HCT116 (cell line): ENCODE results near the gene PXMP2. TPM values are rescaled to one million over a fixed set of nuclear protein-coding genes. Genes with fewer than 3 reads are reported as not detected.

ENCODE experiments used
- ATAC-seq: fragments of 200-7000 bp; cut with Tn5 transposase; 2 replicates; pipeline ENCODE4 v1.9.1; 2020; ENCODE audit warnings: mild to moderate bottlenecking, moderate library complexity
- BruUV-seq: library from RNA; stranded (reverse); fragments of 400-500 nt; replicated peaks from 2 replicates; lab custom pipeline; 2021; lab: Mats Ljungman, UMichigan
- CTCF ChIA-PET: fragments of 300-600 bp; sonication (Branson Sonifier 250); formaldehyde crosslinking; loops from one replicate; lab custom pipeline; 2021; ENCODE audit warnings: antibody characterized with exemption; lab: Charles Lee
- POLR2A ChIA-PET: fragments of 300-600, 350-600 bp; sonication (Branson Sonifier 250); formaldehyde crosslinking; loops from one replicate; lab custom pipeline; 2021; ENCODE audit warnings: antibody characterized with exemption; lab: Charles Lee
- RAD21 ChIA-PET, 2 experiments: fragments of 300-600 bp; sonication (Branson Sonifier 250); formaldehyde crosslinking; loops; one replicate each; lab custom pipeline; 2023; ENCODE audit warnings: low total read pairs in 2 of 2; ENCODE audit not compliant: uncharacterized antibody in 2 of 2, unreplicated experiment in 2 of 2, low non-redundant PET in 1 of 2; lab: Charles Lee
- DNase-seq: peaks from one replicate; pipeline ENCODE4 v3.0.0-alpha.2; 2010; ENCODE audit warnings: low read depth, low spot score
- H2AFZ ChIP-seq: fragments of 200-600 bp; shearing (Covaris generic), sonication (generic); 2 replicates; pipeline ENCODE4 v1.6.1; 2017; ENCODE audit warnings: low read depth, mixed run types, mixed read lengths, antibody characterized with exemption, low read length; ENCODE audit not compliant: poor library complexity, severe bottlenecking
- H3K27ac ChIP-seq: 2 replicates; pipeline ENCODE4 v1.5.1; 2012; ENCODE audit warnings: low read depth, low read length
- H3K27me3 ChIP-seq: fragments of 200-600 bp; sonication (generic); 2 replicates; pipeline ENCODE4 v1.6.1; 2016; ENCODE audit warnings: mixed run types, low read length, mixed read lengths; ENCODE audit not compliant: insufficient read depth
- H3K36me3 ChIP-seq, 2 experiments: fragments of 200-500 bp in 1 of 2; fragments of 200-600 bp in 1 of 2; sonication (Bioruptor generic) in 1 of 2; sonication (generic) in 1 of 2; 2 replicates each; pipeline versions ENCODE4 v1.5.1 to v1.6.1; 2014 to 2016; ENCODE audit warnings: low read length in 2 of 2, inconsistent platforms in 1 of 2, mixed read lengths in 1 of 2, mixed run types in 1 of 2; ENCODE audit not compliant: insufficient read depth in 2 of 2, control insufficient read depth in 1 of 2
- H3K4me1 ChIP-seq, 2 experiments: fragments of 200-600 bp in 1 of 2; sonication (generic) in 1 of 2; 2 replicates each; pipeline versions ENCODE4 v1.5.1 to v1.6.1; 2012 to 2017; ENCODE audit warnings: low read length in 2 of 2, inconsistent platforms in 1 of 2, mild to moderate bottlenecking in 1 of 2, mixed read lengths in 1 of 2, mixed run types in 1 of 2, moderate library complexity in 1 of 2; ENCODE audit not compliant: insufficient read depth in 2 of 2, control insufficient read depth in 1 of 2
- H3K4me2 ChIP-seq: fragments of 200-600 bp; sonication (generic); 2 replicates; pipeline ENCODE4 v1.6.1; 2017; ENCODE audit warnings: mixed run types, low read length, mixed read lengths
- H3K4me3 ChIP-seq, 2 experiments: fragments of 200-600 bp in 1 of 2; sonication (generic) in 1 of 2; replicated peaks in 1 of 2; 2 replicates each; pipeline ENCODE4 v1.5.1; 2011 to 2016; ENCODE audit warnings: low read length in 2 of 2, control low read depth in 1 of 2, low read depth in 1 of 2, mild to moderate bottlenecking in 1 of 2, mixed read lengths in 1 of 2, mixed run types in 1 of 2
- H3K79me2 ChIP-seq: fragments of 200-600 bp; sonication (generic); 2 replicates; pipeline ENCODE4 v1.6.1; 2017; ENCODE audit warnings: mild to moderate bottlenecking, mixed run types, low read length, moderate library complexity, mixed read lengths; ENCODE audit not compliant: insufficient read depth
- H3K9ac ChIP-seq: fragments of 200-600 bp; sonication (generic); 2 replicates; pipeline ENCODE4 v1.6.1; 2016; ENCODE audit warnings: low read length, mixed read lengths
- H3K9me2 ChIP-seq: fragments of 200-600 bp; sonication (generic), shearing (Covaris generic); 2 replicates; pipeline ENCODE4 v1.6.1; 2017; ENCODE audit warnings: mixed run types, mild to moderate bottlenecking, moderate library complexity; ENCODE audit not compliant: insufficient read depth
- H3K9me3 ChIP-seq, 2 experiments: fragments of 200-500 bp in 1 of 2; fragments of 200-600 bp in 1 of 2; sonication (Bioruptor generic) in 1 of 2; sonication (generic) in 1 of 2; 2 replicates each; pipeline ENCODE4 v1.6.1; 2014 to 2017; ENCODE audit warnings: low read length in 2 of 2, mixed read lengths in 2 of 2, inconsistent platforms in 1 of 2, low read depth in 1 of 2, mild to moderate bottlenecking in 1 of 2, mixed run types in 1 of 2, moderate library complexity in 1 of 2; ENCODE audit not compliant: control insufficient read depth in 1 of 2, insufficient read depth in 1 of 2
- H4K20me1 ChIP-seq: fragments of 200-600 bp; sonication (generic), shearing (Covaris generic); 2 replicates; pipeline ENCODE4 v1.6.1; 2017; ENCODE audit warnings: mixed run types, mild to moderate bottlenecking, moderate library complexity; ENCODE audit not compliant: insufficient read depth
- EGR1 ChIP-seq: IDR thresholded peaks from 2 replicates; pipeline ENCODE4 v1.6.1; 2012; ENCODE audit warnings: low read depth
- EZH2 ChIP-seq: fragments of 200-600 bp; sonication (generic); IDR thresholded peaks from 2 replicates; pipeline ENCODE4 v1.6.1; 2017; ENCODE audit warnings: antibody characterized with exemption, mixed run types
- EZH2phosphoT487 ChIP-seq: fragments of 200-600 bp; IDR thresholded peaks from 2 replicates; pipeline ENCODE4 v1.6.1; 2018; ENCODE audit warnings: antibody characterized with exemption, borderline replicate concordance
- JUND ChIP-seq: IDR thresholded peaks from 2 replicates; pipeline ENCODE4 v1.6.1; 2012
- POLR2A ChIP-seq: IDR thresholded peaks from 2 replicates; pipeline ENCODE4 v1.7.0; 2011; ENCODE audit warnings: borderline replicate concordance; ENCODE audit not compliant: insufficient read depth, insufficient read length; ENCODE audit errors: extremely low read depth
- RAD21 ChIP-seq: IDR thresholded peaks from 2 replicates; pipeline ENCODE4 v1.6.1; 2012; ENCODE audit warnings: low read depth, mild to moderate bottlenecking
- SIN3A ChIP-seq: IDR thresholded peaks from 2 replicates; pipeline ENCODE4 v1.6.1; 2012; ENCODE audit warnings: low read depth
- SP1 ChIP-seq: IDR thresholded peaks from 2 replicates; pipeline ENCODE4 v1.6.1; 2012; ENCODE audit warnings: low read depth
- SRF ChIP-seq: IDR thresholded peaks from 2 replicates; pipeline ENCODE4 v1.6.1; 2012; ENCODE audit warnings: low read depth
- TCF7L2 ChIP-seq: IDR thresholded peaks from 2 replicates; pipeline ENCODE4 v1.7.0; 2011; ENCODE audit warnings: borderline replicate concordance, inconsistent platforms; ENCODE audit not compliant: insufficient read depth, insufficient read length; ENCODE audit errors: extremely low read depth
- YY1 ChIP-seq: IDR thresholded peaks from 2 replicates; pipeline ENCODE4 v1.6.1; 2011; ENCODE audit warnings: low read length, low read depth, moderate library complexity, mild to moderate bottlenecking; ENCODE audit not compliant: insufficient replicate concordance; ENCODE audit errors: extremely low read depth
- ZFX ChIP-seq: fragments of 450-650 bp; IDR thresholded peaks from 2 replicates; pipeline ENCODE4 v1.6.1; 2017
- intact Hi-C: fragments of 100-400 bp; cut with micrococcal nuclease; formaldehyde crosslinking; loops from 2 replicates; pipeline ENCODE4 v1.10.0; 2022
- total RNA-seq: library from RNA; stranded (reverse); gene quantifications from one replicate; pipeline ENCODE4 v1.2.1, GENCODE V29; 2021; ENCODE audit not compliant: unreplicated experiment
- TF ChIP-seq, protein P1 (sequence below): IDR thresholded peaks from 2 replicates; pipeline ENCODE4 v1.6.1; 2011; ENCODE audit warnings: mild to moderate bottlenecking, low read length, moderate library complexity; ENCODE audit not compliant: insufficient replicate concordance; ENCODE audit errors: extremely low read depth
- TF ChIP-seq, protein P2 (sequence below): IDR thresholded peaks from 2 replicates; pipeline ENCODE4 v1.6.1; 2012

The PXMP2 gene
- total RNA-seq, 1 experiment from 2014 or later: 30.9 TPM

DNA sequence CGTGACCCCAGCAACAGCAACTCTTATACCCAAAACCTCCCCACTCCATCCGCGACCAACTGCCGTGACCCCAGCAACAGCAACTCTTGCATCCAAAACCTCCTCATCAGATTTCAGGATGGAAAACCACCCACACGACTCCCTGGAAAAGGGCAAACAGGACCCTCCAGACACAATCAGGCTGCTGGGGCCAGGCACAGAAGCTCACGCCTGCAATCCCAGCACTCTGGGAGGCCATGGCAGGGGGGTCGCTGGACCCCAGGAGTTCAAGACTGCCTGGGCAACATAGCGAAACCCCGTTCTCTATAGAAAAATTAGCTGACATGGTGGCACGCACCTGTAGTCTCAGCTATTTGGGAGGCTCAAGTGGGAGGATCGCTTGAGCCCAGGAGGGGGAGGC is 43.0 kb downstream of the PXMP2 start:
- peaks cover 9% of the 10 kb centered on the region; the same call in 1 of the 2 replicates for H3K79me2 ChIP-seq
- ChIA-PET CTCF (no interaction called here), RAD21 (no interaction called here), POLR2A (interaction anchor here (0.6 kb wide), 1 partner anchor 32 kb away, joined by 3 read pairs; no protein-coding TSS in a partner anchor)
- H3K27ac ChIP-seq: no peak overlapping the region
- ATAC-seq (peak; percentile 15; the same call in 1 of the 2 replicates), DNase-seq (no peak)
- no peak overlapping the region for H3K4me3 ChIP-seq
- peaks cover 0 to 3% of the 10 kb centered on the region in 2 experiments; a peak in 1 of 4 replicates for H3K4me1 ChIP-seq
- intact Hi-C loops: no loop called here
- no peaks in the 10 kb centered on the region for H3K9me2 ChIP-seq
- H3K4me2 ChIP-seq: no peak overlapping the region
- H3K27me3 ChIP-seq: no peaks in the 10 kb centered on the region
- BruUV-seq: no TSS peak
- H3K9me3 ChIP-seq: no peaks in the 10 kb centered on the region
- H3K36me3 ChIP-seq: peaks cover 43 to 64% of the 10 kb centered on the region in 2 experiments
- H3K9ac ChIP-seq: no peak overlapping the region
- H4K20me1 ChIP-seq: no peaks in the 10 kb centered on the region
- H2AFZ ChIP-seq: no peak overlapping the region
- TF ChIP-seq RAD21 (no peak), JUND (no peak), ZFX (no peak), YY1 (no peak), SIN3A (no peak), POLR2A (no peak), EGR1 (no peak), TCF7L2 (no peak), SRF (no peak), SP1 (no peak), EZH2phosphoT487 (no peak), EZH2 (no peak)
- TF ChIP-seq, protein P1, sequence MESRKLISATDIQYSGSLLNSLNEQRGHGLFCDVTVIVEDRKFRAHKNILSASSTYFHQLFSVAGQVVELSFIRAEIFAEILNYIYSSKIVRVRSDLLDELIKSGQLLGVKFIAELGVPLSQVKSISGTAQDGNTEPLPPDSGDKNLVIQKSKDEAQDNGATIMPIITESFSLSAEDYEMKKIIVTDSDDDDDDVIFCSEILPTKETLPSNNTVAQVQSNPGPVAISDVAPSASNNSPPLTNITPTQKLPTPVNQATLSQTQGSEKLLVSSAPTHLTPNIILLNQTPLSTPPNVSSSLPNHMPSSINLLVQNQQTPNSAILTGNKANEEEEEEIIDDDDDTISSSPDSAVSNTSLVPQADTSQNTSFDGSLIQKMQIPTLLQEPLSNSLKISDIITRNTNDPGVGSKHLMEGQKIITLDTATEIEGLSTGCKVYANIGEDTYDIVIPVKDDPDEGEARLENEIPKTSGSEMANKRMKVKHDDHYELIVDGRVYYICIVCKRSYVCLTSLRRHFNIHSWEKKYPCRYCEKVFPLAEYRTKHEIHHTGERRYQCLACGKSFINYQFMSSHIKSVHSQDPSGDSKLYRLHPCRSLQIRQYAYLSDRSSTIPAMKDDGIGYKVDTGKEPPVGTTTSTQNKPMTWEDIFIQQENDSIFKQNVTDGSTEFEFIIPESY: no peak
- TF ChIP-seq, protein P2, sequence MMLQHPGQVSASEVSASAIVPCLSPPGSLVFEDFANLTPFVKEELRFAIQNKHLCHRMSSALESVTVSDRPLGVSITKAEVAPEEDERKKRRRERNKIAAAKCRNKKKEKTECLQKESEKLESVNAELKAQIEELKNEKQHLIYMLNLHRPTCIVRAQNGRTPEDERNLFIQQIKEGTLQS: no peak
- TF ChIP-seq, all 23 proteins: peak for 0
